ENCODE results near the gene GNPTG. TPM values are rescaled to one million over a fixed set of nuclear protein-coding genes. Genes with fewer than 3 reads are reported as not detected.

Gene GNPTG
- 51.6 and 56.3 TPM in 2 replicates for total RNA-seq
- polyA plus RNA-seq, result 109 and 137 TPM in 2 replicates
- polyA plus RNA-seq (2011; cell fraction: cytosol; rRNA removed), result 88.9 and 119 TPM in 2 replicates
- 102 and 120 TPM in 2 replicates for polyA plus RNA-seq (2011; cell fraction: nucleus; rRNA removed)
- polyA plus RNA-seq (2012), result 29.8 and 51.0 TPM in 2 replicates
- 27.9 and 40.7 TPM in 2 replicates for polyA minus RNA-seq
- 17.3 TPM for polyA minus RNA-seq (2011; cell fraction: cytosol; rRNA and poly(A)+ RNA removed)
- polyA minus RNA-seq (2011; cell fraction: nucleus; rRNA and poly(A)+ RNA removed), result 11.6 and 24.3 TPM in 2 replicates
- Bru-seq, nascent RNA, result percentile 62 among the genes with signal in this experiment
- percentile 94 among the genes with signal in this experiment for BruChase-seq, experiment 1, labeled RNA remaining after a 6-hour chase
- BruChase-seq, experiment 2, labeled RNA remaining after a 2-hour chase, result percentile 91 among the genes with signal in this experiment
- long read RNA-seq, transcript GNPTG-201 (11 exons, 1,983 nt), result major isoform, 177 of 232 reads
- long read RNA-seq, partial matches to known transcripts, result 26 of 232 reads
- long read RNA-seq, other reads (novel, unspliced or antisense), result 27 of 232 reads

- BruUV-seq (replicated peaks), result no TSS peak
- Histone ChIP-seq H3K27ac (ENCODE audit: insufficient read depth, low read depth, low read length) (peak within 1 kb of the TSS; percentile 3), H3K4me2 (ENCODE audit: insufficient read depth, low read length) (peak within 1 kb of the TSS; percentile 94), H3K27me3 (ENCODE audit: control insufficient read depth in 2 of 2, insufficient read depth in 2 of 2, low read length in 2 of 2) (no peaks in the 10 kb centered on the region), H3K4me1 (ENCODE audit: control insufficient read depth, extremely low read depth, insufficient read depth, low read length) (peaks cover 13% of the 10 kb centered on the region), H3K9ac (replicated peaks; ENCODE audit: extremely low read depth, insufficient read depth, low read length) (peak within 1 kb of the TSS; percentile 72), H3K9me3 (replicated peaks; ENCODE audit: control insufficient read depth, insufficient read depth, low read length) (no peaks in the 10 kb centered on the region), H4K20me1 (replicated peaks; ENCODE audit: control insufficient read depth, extremely low read depth, insufficient read depth, low read length) (no peaks in the 10 kb centered on the region), H3K36me3 (ENCODE audit: control insufficient read depth in 2 of 2, extremely low read depth in 1 of 2, insufficient read depth in 2 of 2, low read length in 2 of 2) (peaks cover 0 to 11% of the 10 kb centered on the region in 2 experiments), H3K4me3 (replicated peaks in 1 of 3; ENCODE audit: insufficient read depth in 1 of 3, low read depth in 1 of 3, low read length in 3 of 3) (peak within 1 kb of the TSS; percentile 61 to 84 (median 69)), H2AFZ (ENCODE audit: low read depth, low read length) (peak within 1 kb of the TSS; percentile 69), H3K9me1 (replicated peaks; ENCODE audit: control insufficient read depth, extremely low read depth, insufficient read depth, low read length) (no peaks in the 10 kb centered on the region), H3K79me2 (ENCODE audit: control insufficient read depth, insufficient read depth, low read length) (peaks cover 51% of the 10 kb centered on the region)
- ChIA-PET CTCF (interaction anchor here (1.5 kb wide), 1 partner anchor 11 kb away, joined by 4 read pairs; no protein-coding TSS in a partner anchor), POLR2A (no interaction called here)
- dilution Hi-C loops (cut with MboI; ENCODE audit: extremely low pct_ligation_motif_present, low sequenced_read_pairs), result no loop called here
- TF ChIP-seq EZH2 (IDR thresholded peaks at IDR 0.05; ENCODE audit: borderline replicate concordance, low read depth, low read length, severe bottlenecking), result no peak
- TF ChIP-seq MYC (IDR thresholded peaks at IDR 0.05; ENCODE audit: low read depth, low read length), result no peak
- TF ChIP-seq POLR2AphosphoS5 (IDR thresholded peaks at IDR 0.05; ENCODE audit: insufficient read depth, low read depth, low read length), result peak; percentile 96
- TF ChIP-seq, protein P1, sequence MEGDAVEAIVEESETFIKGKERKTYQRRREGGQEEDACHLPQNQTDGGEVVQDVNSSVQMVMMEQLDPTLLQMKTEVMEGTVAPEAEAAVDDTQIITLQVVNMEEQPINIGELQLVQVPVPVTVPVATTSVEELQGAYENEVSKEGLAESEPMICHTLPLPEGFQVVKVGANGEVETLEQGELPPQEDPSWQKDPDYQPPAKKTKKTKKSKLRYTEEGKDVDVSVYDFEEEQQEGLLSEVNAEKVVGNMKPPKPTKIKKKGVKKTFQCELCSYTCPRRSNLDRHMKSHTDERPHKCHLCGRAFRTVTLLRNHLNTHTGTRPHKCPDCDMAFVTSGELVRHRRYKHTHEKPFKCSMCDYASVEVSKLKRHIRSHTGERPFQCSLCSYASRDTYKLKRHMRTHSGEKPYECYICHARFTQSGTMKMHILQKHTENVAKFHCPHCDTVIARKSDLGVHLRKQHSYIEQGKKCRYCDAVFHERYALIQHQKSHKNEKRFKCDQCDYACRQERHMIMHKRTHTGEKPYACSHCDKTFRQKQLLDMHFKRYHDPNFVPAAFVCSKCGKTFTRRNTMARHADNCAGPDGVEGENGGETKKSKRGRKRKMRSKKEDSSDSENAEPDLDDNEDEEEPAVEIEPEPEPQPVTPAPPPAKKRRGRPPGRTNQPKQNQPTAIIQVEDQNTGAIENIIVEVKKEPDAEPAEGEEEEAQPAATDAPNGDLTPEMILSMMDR (IDR thresholded peaks at IDR 0.05; ENCODE audit: extremely low read depth in 1 of 2, insufficient read depth in 1 of 2, low read depth in 1 of 2, low read length in 2 of 2), result no peak
- no peak for TF ChIP-seq JUN (IDR thresholded peaks at IDR 0.05; ENCODE audit: borderline replicate concordance, insufficient read depth, insufficient read length, low read depth)
- TF ChIP-seq MAX (IDR thresholded peaks at IDR 0.05; ENCODE audit: insufficient read depth, insufficient read length), result peak; percentile 94
- TF ChIP-seq GATA2 (IDR thresholded peaks at IDR 0.05; ENCODE audit: insufficient read depth, insufficient read length, low read depth, low read length), result no peak
- TF ChIP-seq POLR2A (IDR thresholded peaks at IDR 0.05; ENCODE audit: low read depth, low read length), result peak; percentile 82
- TF ChIP-seq FOS (IDR thresholded peaks at IDR 0.05; ENCODE audit: borderline replicate concordance, insufficient read depth, low read length), result no peak
- peak; percentile 81 for DNase-seq (ENCODE audit: low read depth, low spot score)
- intact Hi-C loops (cut with micrococcal nuclease), result no loop called here
- peak; percentile 65 for FAIRE-seq
These were observed at the start of gene GNPTG, which contains the start of gene TSR3 for GRCh38 chr16:1351582-1352362. Gene GNPTG, plus strand, starts transcription at chr16:1351931. Its CDS starts 35 bp downstream, at chr16:1351966. Gene TSR3, minus strand, starts transcription at chr16:1351878. Its CDS starts 74 bp downstream, at chr16:1351804.
